Stimulated activated CD4-positive, alpha-beta T cell treated with anti-CD3 and anti-CD28 coated beads, TNF-alpha, amount 100 ng/mL, for 1 hour (primary cell): ENCODE data around the gene LRTM1.

Experiments used
- DNase-seq, 3 donors: peaks; one replicate each; pipeline ENCODE4 v3.0.0-alpha.2; 2020; ENCODE audit warnings: low read depth in 3 of 3, low spot score in 1 of 3

LRTM1 gene

GRCh38 chr3:54895613-54896012, 32.2 kb downstream of the LRTM1 start:
- DNase-seq = no peak

- DNase-seq = no peak
These were observed 35.7 kb downstream of the LRTM1 start for GRCh38 chr3:54892168-54892567.

GRCh38 chr3:54891540-54891897, 36.3 kb downstream of the LRTM1 start:
- no peak for DNase-seq

- no peak for DNase-seq
These were observed 38.1 kb downstream of the LRTM1 start for GRCh38 chr3:54889731-54890130.

GRCh38 chr3:54888873-54889272, 39.0 kb downstream of the LRTM1 start:
- DNase-seq = no peak

- DNase-seq = no peak
These were observed 39.7 kb downstream of the LRTM1 start for GRCh38 chr3:54888162-54888561.

- no peak for DNase-seq
These were observed 45.6 kb downstream of the LRTM1 start for GRCh38 chr3:54882129-54882833.

- DNase-seq = no peak
These were observed 49.7 kb downstream of the LRTM1 start for GRCh38 chr3:54878145-54878544.

GRCh38 chr3:54877730-54878129, 50.1 kb downstream of the LRTM1 start:
- no peak for DNase-seq

GRCh38 chr3:54876694-54877093, 51.2 kb downstream of the LRTM1 start:
- DNase-seq = no peak

- DNase-seq = no peak
These were observed 52.1 kb downstream of the LRTM1 start for GRCh38 chr3:54875596-54876268.

- DNase-seq = no peak
These were observed 52.9 kb downstream of the LRTM1 start for GRCh38 chr3:54874816-54875556.

GRCh38 chr3:54873059-54874010, 54.5 kb downstream of the LRTM1 start:
- DNase-seq = no peak

GRCh38 chr3:54871867-54872266, 56.0 kb downstream of the LRTM1 start:
- no peak for DNase-seq

- no peak for DNase-seq
These were observed 57.4 kb downstream of the LRTM1 start for GRCh38 chr3:54870423-54870822.
